H1 (cell line): ENCODE results near the gene BPIFB3. TPM values are rescaled to one million over a fixed set of nuclear protein-coding genes. Genes with fewer than 3 reads are reported as not detected.

ENCODE experiments used
- CTCF ChIA-PET: fragments of 300-600 bp; sonication (Branson Sonifier 250); formaldehyde crosslinking; loops from one replicate; lab custom pipeline; 2021; ENCODE audit not compliant: partially characterized antibody; lab: Charles Lee
- POLR2A ChIA-PET: fragments of 300-600 bp; sonication (Branson Sonifier 250); formaldehyde crosslinking; loops from one replicate; lab custom pipeline; 2021; ENCODE audit warnings: inconsistent platforms; ENCODE audit not compliant: partially characterized antibody; lab: Charles Lee
- DNase-seq, 2 experiments: peaks; one replicate each; pipeline versions ENCODE4 v3.0.0 to v3.0.0-alpha.2; 2010 to 2022; ENCODE audit warnings: low spot score in 2 of 2, low read depth in 1 of 2, mixed read lengths in 1 of 2
- FAIRE-seq: peaks from 2 replicates; lab custom pipeline; 2011; peaks lifted over from hg19 to GRCh38; lab: Jason Lieb, UNC
- H2AFZ ChIP-seq: 2 replicates; pipeline ENCODE4 v1.8.1; 2012; ENCODE audit warnings: low read length, inconsistent platforms
- H2AK5ac ChIP-seq: 2 replicates; pipeline ENCODE4 v1.6.1; 2013; ENCODE audit warnings: low read depth, low read length
- H2BK120ac ChIP-seq: replicated peaks from 2 replicates; pipeline ENCODE3; 2013; ENCODE audit warnings: low read depth, low read length, inconsistent platforms
- H2BK12ac ChIP-seq: 2 replicates; pipeline ENCODE4 v1.6.1; 2013; ENCODE audit warnings: low read depth, low read length
- H2BK15ac ChIP-seq: 2 replicates; pipeline ENCODE4 v1.6.1; 2013; ENCODE audit warnings: low read length
- H2BK20ac ChIP-seq: 2 replicates; pipeline ENCODE4 v1.6.1; 2013; ENCODE audit warnings: low read length
- H2BK5ac ChIP-seq: 2 replicates; pipeline ENCODE4 v1.6.1; 2013; ENCODE audit warnings: low read depth, low read length
- H3K14ac ChIP-seq: 2 replicates; pipeline ENCODE4 v1.6.1; 2013; ENCODE audit warnings: inconsistent platforms; ENCODE audit not compliant: insufficient read length
- H3K18ac ChIP-seq: 2 replicates; pipeline ENCODE4 v1.6.1; 2013; ENCODE audit warnings: low read length; ENCODE audit errors: extremely low read depth
- H3K23ac ChIP-seq: 2 replicates; pipeline ENCODE4 v1.6.1; 2013; ENCODE audit warnings: inconsistent platforms; ENCODE audit not compliant: insufficient read length
- H3K23me2 ChIP-seq: 2 replicates; pipeline ENCODE4 v1.6.1; 2013; ENCODE audit warnings: low read depth, low read length
- H3K27ac ChIP-seq: 2 replicates; pipeline ENCODE4 v1.6.1; 2011; ENCODE audit warnings: low read depth, low read length, inconsistent platforms
- H3K27me3 ChIP-seq, 4 experiments: replicated peaks in 1 of 4; 1 replicate in 1 of 4; 2 replicates in 3 of 4; pipeline versions ENCODE4 v1.6.1 to v1.8.1; 2011 to 2013; ENCODE audit warnings: low read length in 3 of 4, mild to moderate bottlenecking in 3 of 4, inconsistent platforms in 2 of 4, mixed read lengths in 2 of 4, moderate library complexity in 1 of 4; ENCODE audit not compliant: control insufficient read depth in 3 of 4, insufficient read depth in 3 of 4; ENCODE audit errors: extremely low read depth in 1 of 4
- H3K36me3 ChIP-seq, 4 experiments: 2 replicates each; pipeline versions ENCODE4 v1.6.1 to v1.8.1; 2011 to 2013; ENCODE audit warnings: mild to moderate bottlenecking in 4 of 4, low read length in 3 of 4, moderate library complexity in 2 of 4, control low read depth in 1 of 4, inconsistent platforms in 1 of 4; ENCODE audit not compliant: insufficient read depth in 4 of 4, control insufficient read depth in 2 of 4
- H3K4ac ChIP-seq: replicated peaks from 2 replicates; pipeline ENCODE3; 2013; ENCODE audit warnings: low read length, low read depth, mixed read lengths, inconsistent platforms; ENCODE audit not compliant: insufficient read length
- H3K4me1 ChIP-seq, 4 experiments: replicated peaks in 1 of 4; 1 replicate in 1 of 4; 2 replicates in 3 of 4; pipeline versions ENCODE4 v1.6.1 to v1.8.1; 2011 to 2013; ENCODE audit warnings: low read length in 3 of 4, inconsistent platforms in 2 of 4, mixed read lengths in 1 of 4; ENCODE audit not compliant: insufficient read depth in 4 of 4, control insufficient read depth in 3 of 4
- H3K4me2 ChIP-seq, 2 experiments: 2 replicates each; pipeline versions ENCODE4 v1.6.1 to v1.8.1; 2011 to 2013; ENCODE audit warnings: low read depth in 2 of 2, low read length in 2 of 2, control low read depth in 1 of 2, inconsistent platforms in 1 of 2, mild to moderate bottlenecking in 1 of 2; ENCODE audit not compliant: insufficient read depth in 1 of 2
- H3K4me3 ChIP-seq, 4 experiments: fragments of 200-600, 300-600 bp in 1 of 4; sonication (generic), shearing (Covaris generic), sonication (Bioruptor Twin) in 1 of 4; 2 replicates each; pipeline versions ENCODE4 v1.5.1 to v1.8.1; 2011 to 2016; ENCODE audit warnings: low read length in 4 of 4, low read depth in 3 of 4, control low read depth in 2 of 4, inconsistent platforms in 2 of 4, mild to moderate bottlenecking in 2 of 4, mixed read lengths in 1 of 4, moderate library complexity in 1 of 4; ENCODE audit not compliant: insufficient read depth in 2 of 4; ENCODE audit errors: extremely low read depth in 1 of 4
- H3K56ac ChIP-seq: replicated peaks from 2 replicates; pipeline ENCODE3; 2013; ENCODE audit warnings: low read depth, mild to moderate bottlenecking, mixed read lengths, low read length, inconsistent platforms; ENCODE audit not compliant: insufficient read length
- H3K79me1 ChIP-seq: 2 replicates; pipeline ENCODE4 v1.6.1; 2013; ENCODE audit warnings: low read depth, low read length, control low read depth
- H3K79me2 ChIP-seq, 2 experiments: 2 replicates each; pipeline versions ENCODE4 v1.6.1 to v1.8.1; 2012 to 2013; ENCODE audit warnings: low read length in 2 of 2, mild to moderate bottlenecking in 2 of 2, inconsistent platforms in 1 of 2; ENCODE audit not compliant: insufficient read depth in 2 of 2, control insufficient read depth in 1 of 2
- H3K9ac ChIP-seq, 4 experiments: replicated peaks in 1 of 4; 1 replicate in 1 of 4; 2 replicates in 3 of 4; pipeline versions ENCODE4 v1.6.1 to v1.8.1; 2011 to 2013; ENCODE audit warnings: low read depth in 3 of 4, low read length in 3 of 4, control low read depth in 2 of 4, mild to moderate bottlenecking in 2 of 4, moderate library complexity in 2 of 4, inconsistent platforms in 1 of 4; ENCODE audit errors: extremely low read depth in 1 of 4
- H3K9me3 ChIP-seq, 2 experiments: 2 replicates each; pipeline versions ENCODE4 v1.6.1 to v1.8.1; 2012 to 2013; ENCODE audit warnings: mild to moderate bottlenecking in 2 of 2, moderate library complexity in 2 of 2, control low read depth in 1 of 2, inconsistent platforms in 1 of 2, low read depth in 1 of 2, low read length in 1 of 2, mixed read lengths in 1 of 2; ENCODE audit not compliant: insufficient read depth in 2 of 2
- H4K20me1 ChIP-seq, 2 experiments: replicated peaks in 1 of 2; 2 replicates each; pipeline versions ENCODE3 to v1.8.1; 2011 to 2013; ENCODE audit warnings: inconsistent platforms in 2 of 2, low read length in 2 of 2, mild to moderate bottlenecking in 1 of 2; ENCODE audit not compliant: insufficient read depth in 2 of 2, control insufficient read depth in 1 of 2
- H4K5ac ChIP-seq: 2 replicates; pipeline ENCODE4 v1.6.1; 2013; ENCODE audit warnings: low read length, low read depth, mixed read lengths, inconsistent platforms; ENCODE audit not compliant: insufficient read length
- H4K8ac ChIP-seq: 2 replicates; pipeline ENCODE4 v1.8.0; 2013; ENCODE audit warnings: mild to moderate bottlenecking, moderate library complexity, low read length, inconsistent platforms; ENCODE audit not compliant: insufficient read depth; ENCODE audit errors: extremely low read depth
- H4K91ac ChIP-seq: replicated peaks from 2 replicates; pipeline ENCODE3; 2013; ENCODE audit warnings: low read length, mixed read lengths, inconsistent platforms; ENCODE audit not compliant: insufficient read length
- WGBS, 2 experiments: shearing (Covaris generic) in 1 of 2; methylation state at CpG; one replicate each; pipeline versions ENCODE4 v1.1.6 to v1.1.7; 2013 to 2015; ENCODE audit warnings: low lambda C conversion rate in 2 of 2, mixed read lengths in 2 of 2, inconsistent platforms in 1 of 2, low coverage in 1 of 2, missing lambda C conversion rate in 1 of 2; ENCODE audit not compliant: insufficient replicate concordance in 2 of 2, insufficient coverage in 1 of 2, insufficient read length in 1 of 2; ENCODE audit errors: extremely low coverage in 1 of 2, missing lambda C conversion rate in 1 of 2; 5-methylcytosine and 5-hydroxymethylcytosine counted together
- polyA plus RNA-seq, 7 experiments: library from polyadenylated mRNA; depleted of rRNA in 3 of 7; stranded (reverse) in 5 of 7; unstranded in 2 of 7; fragments of >200 nt in 5 of 7; fragments of 200-250 nt in 2 of 7; gene quantifications; 1 replicate in 5 of 7; 2 replicates in 1 of 7; 4 replicates in 1 of 7; pipeline versions ENCODE4 v1.2.1 to v1.2.3, GENCODE V29; 2011 to 2013; ENCODE audit warnings: missing spikeins in 2 of 7, mixed read lengths in 2 of 7
- total RNA-seq: library from RNA; stranded (reverse); fragmentation: NEBNext Ultra II Directional; extraction: Animal tissue kit (Norgen Biotek cat#: 25700); gene quantifications from 2 replicates; pipeline ENCODE4 v1.2.1, GENCODE V29; 2021

BPIFB3 gene
- total and polyA plus RNA-seq, 2 of the 8 experiments (the other 6 are each of a cell fraction or from before 2014, with no cell fraction given), result not detected

GRCh38 chr20:33072813-33073212, 19.1 kb downstream of the BPIFB3 start:
- DNase-seq (no peak), FAIRE-seq (no peak)
- POLR2A ChIA-PET, result interaction anchor here (0.6 kb wide), 1 partner anchor 30 kb away, joined by 3 read pairs; no protein-coding TSS in a partner anchor
- H3K18ac ChIP-seq, result no peak overlapping the region
- no peak overlapping the region for H4K91ac ChIP-seq
- H2AK5ac ChIP-seq, result no peak overlapping the region
- no peak overlapping the region for H3K4me3 ChIP-seq
- no peaks in the 10 kb centered on the region for H3K36me3 ChIP-seq
- no peak overlapping the region for H2BK12ac ChIP-seq
- H2AFZ ChIP-seq, result no peak overlapping the region
- no peak overlapping the region for H2BK15ac ChIP-seq
- H3K9ac ChIP-seq, result no peak overlapping the region
- H3K56ac ChIP-seq, result no peak overlapping the region
- peaks cover 0 to 2% of the 10 kb centered on the region in 2 experiments for H4K20me1 ChIP-seq
- H2BK20ac ChIP-seq, result no peak overlapping the region
- no peak overlapping the region for H3K27ac ChIP-seq
- no peak overlapping the region for H2BK5ac ChIP-seq
- H2BK120ac ChIP-seq, result no peak overlapping the region
- H4K8ac ChIP-seq, result no peak overlapping the region
- H3K4ac ChIP-seq, result no peak overlapping the region
- H3K79me2 ChIP-seq, result no peaks in the 10 kb centered on the region
- no peaks in the 10 kb centered on the region for H3K79me1 ChIP-seq
- H3K23me2 ChIP-seq, result peaks cover 5% of the 10 kb centered on the region; the same call in 1 of the 2 replicates
- H3K9me3 ChIP-seq, result no peaks in the 10 kb centered on the region
- 88% methylated on average over 2 of the region's 2 CpGs; no CpG with 5 or more reads in 1 of the 2 experiments for WGBS, 2 experiments
- no peak overlapping the region for H3K23ac ChIP-seq
- no peak overlapping the region for H4K5ac ChIP-seq
- CTCF ChIA-PET, result interaction anchor here (1.8 to 2.0 kb wide), 2 partner anchors 22 to 77 kb away, joined by 5 to 7 read pairs; no protein-coding TSS in a partner anchor
- no peak overlapping the region for H3K4me2 ChIP-seq
- H3K4me1 ChIP-seq, result no peaks in the 10 kb centered on the region
- no peaks in the 10 kb centered on the region for H3K27me3 ChIP-seq
- no peak overlapping the region for H3K14ac ChIP-seq
